Caco-2 (cell line): ENCODE measurements around the gene MCTP2. TPM values are rescaled to one million over a fixed set of nuclear protein-coding genes. Genes with fewer than 3 reads are reported as not detected.

Experiments used
- BruUV-seq: library from RNA; stranded (reverse); fragments of 400-500 nt; replicated peaks from 2 replicates; lab custom pipeline; 2021; lab: Mats Ljungman, UMichigan
- CTCF ChIA-PET: fragments of 300-600 bp; sonication (Branson Sonifier 250); formaldehyde crosslinking; loops from one replicate; lab custom pipeline; 2022; ENCODE audit warnings: antibody characterized with exemption; lab: Charles Lee
- POLR2A ChIA-PET: fragments of 300-600 bp; sonication (Branson Sonifier 250); formaldehyde crosslinking; loops from one replicate; lab custom pipeline; 2022; ENCODE audit warnings: antibody characterized with exemption; lab: Charles Lee
- DNase-seq, 2 experiments: peaks; one replicate each; pipeline versions ENCODE4 v3.0.0 to v3.0.0-alpha.2; 2020 to 2022
- H3K27me3 ChIP-seq: replicated peaks from 2 replicates; pipeline ENCODE4 v1.6.0; 2011; ENCODE audit warnings: low read length; ENCODE audit not compliant: control insufficient read depth, insufficient read depth
- H3K36me3 ChIP-seq: 2 replicates; pipeline ENCODE4 v1.5.1; 2011; ENCODE audit warnings: low read length; ENCODE audit not compliant: control insufficient read depth, insufficient read depth
- H3K4me1 ChIP-seq: fragments of 250-450 bp; sonication (Bioruptor Pico); 2 replicates; pipeline ENCODE4 v1.5.1; 2020; ENCODE audit warnings: mild to moderate bottlenecking
- H3K4me3 ChIP-seq: 2 replicates; pipeline ENCODE4 v1.5.1; 2011; ENCODE audit warnings: low read depth, mild to moderate bottlenecking, control low read depth, low read length
- H3K9me3 ChIP-seq: fragments of 250-450 bp; sonication (Bioruptor Pico); 2 replicates; pipeline ENCODE4 v1.5.1; 2020; ENCODE audit warnings: mild to moderate bottlenecking, moderate library complexity
- H3K27ac Mint-ChIP-seq: one replicate; pipeline ENCODE4 v1.8.0; 2022; ENCODE audit warnings: mixed read lengths; ENCODE audit not compliant: unreplicated experiment
- H3K27me3 Mint-ChIP-seq: one replicate; pipeline ENCODE4 v1.8.0; 2022; ENCODE audit warnings: mixed read lengths; ENCODE audit not compliant: insufficient read depth, unreplicated experiment
- H3K36me3 Mint-ChIP-seq: one replicate; pipeline ENCODE4 v1.8.0; 2022; ENCODE audit warnings: mild to moderate bottlenecking, mixed read lengths; ENCODE audit not compliant: insufficient read depth, unreplicated experiment
- H3K4me1 Mint-ChIP-seq: one replicate; pipeline ENCODE4 v1.8.0; 2022; ENCODE audit warnings: low read depth, mixed read lengths; ENCODE audit not compliant: unreplicated experiment
- H3K4me3 Mint-ChIP-seq: one replicate; pipeline ENCODE4 v1.8.0; 2022; ENCODE audit warnings: mild to moderate bottlenecking, moderate library complexity, mixed read lengths; ENCODE audit not compliant: unreplicated experiment
- H3K9me3 Mint-ChIP-seq: one replicate; pipeline ENCODE4 v1.8.0; 2022; ENCODE audit warnings: mixed read lengths; ENCODE audit not compliant: unreplicated experiment
- CTCF ChIP-seq, 2 experiments: fragments of 200-600 bp in 1 of 2; IDR thresholded peaks; 1 replicate in 1 of 2; 2 replicates in 1 of 2; pipeline versions ENCODE4 v1.5.1 to v1.8.0; 2011 to 2022; ENCODE audit warnings: antibody characterized with exemption in 1 of 2, control low read depth in 1 of 2, inconsistent platforms in 1 of 2, low read depth in 1 of 2, low read length in 1 of 2, mild to moderate bottlenecking in 1 of 2, moderate library complexity in 1 of 2; ENCODE audit not compliant: insufficient read depth in 1 of 2, severe bottlenecking in 1 of 2, unreplicated experiment in 1 of 2
- intact Hi-C: fragments of 100-400 bp; cut with micrococcal nuclease; formaldehyde crosslinking; loops from one replicate; pipeline ENCODE4 v1.10.0; 2022; ENCODE audit not compliant: unreplicated experiment
- total RNA-seq: library from RNA; stranded (reverse); gene quantifications from 2 replicates; pipeline ENCODE4 v1.2.3, GENCODE V29; 2022

Gene MCTP2
- total RNA-seq, 1 experiment from 2014 or later = 9.9 TPM

- DNase-seq = peak in 1 of 2 experiments; percentile 37
- no peaks in the 10 kb centered on the region for H3K27me3 Mint-ChIP-seq
- POLR2A ChIA-PET = no interaction called here
- H3K4me3 Mint-ChIP-seq = no peak overlapping the region
- Histone ChIP-seq H3K36me3 (no peaks in the 10 kb centered on the region), H3K9me3 (no peaks in the 10 kb centered on the region), H3K27me3 (no peaks in the 10 kb centered on the region), H3K4me3 (no peak overlapping the region), H3K4me1 (peaks cover 13% of the 10 kb centered on the region)
- intact Hi-C loops = loop anchor here (1.0 kb wide), 1 partner anchor 140 kb away; no protein-coding TSS in a partner anchor
- no peak overlapping the region for H3K27ac Mint-ChIP-seq
- H3K4me1 Mint-ChIP-seq = no peaks in the 10 kb centered on the region
- no TSS peak for BruUV-seq
- no peaks in the 10 kb centered on the region for H3K36me3 Mint-ChIP-seq
- TF ChIP-seq CTCF (IDR thresholded peaks at IDR 0.05; ENCODE audit: insufficient read depth in 1 of 2, low read depth in 1 of 2, low read length in 1 of 2, severe bottlenecking in 1 of 2, unreplicated experiment in 1 of 2) = peak; percentile 53 to 65
- CTCF ChIA-PET = interaction anchor here (1.0 to 1.4 kb wide), 2 partner anchors 140 to 163 kb away, joined by 3 to 10 read pairs; no protein-coding TSS in a partner anchor
- no peaks in the 10 kb centered on the region for H3K9me3 Mint-ChIP-seq
These were observed 96.1 kb downstream of the MCTP2 start for GRCh38 chr15:94327356-94327936.

GRCh38 chr15:94331731-94332130 is 100.4 kb downstream of the MCTP2 start:
- no peaks in the 10 kb centered on the region for H3K36me3 Mint-ChIP-seq
- no TSS peak for BruUV-seq
- ChIA-PET CTCF (interaction anchor here (2.1 kb wide), 1 partner anchor 8 kb away, joined by 5 read pairs; no protein-coding TSS in a partner anchor), POLR2A (no interaction called here)
- no peak overlapping the region for H3K4me3 Mint-ChIP-seq
- intact Hi-C loops = no loop called here
- Histone ChIP-seq H3K9me3 (no peaks in the 10 kb centered on the region), H3K27me3 (no peaks in the 10 kb centered on the region), H3K4me3 (no peak overlapping the region), H3K4me1 (peaks cover 16% of the 10 kb centered on the region), H3K36me3 (no peaks in the 10 kb centered on the region)
- no peaks in the 10 kb centered on the region for H3K4me1 Mint-ChIP-seq
- H3K27ac Mint-ChIP-seq = no peak overlapping the region
- DNase-seq = no peak
- no peak for TF ChIP-seq CTCF (IDR thresholded peaks at IDR 0.05; ENCODE audit: insufficient read depth in 1 of 2, low read depth in 1 of 2, low read length in 1 of 2, severe bottlenecking in 1 of 2, unreplicated experiment in 1 of 2)
- H3K9me3 Mint-ChIP-seq = no peaks in the 10 kb centered on the region
- H3K27me3 Mint-ChIP-seq = no peaks in the 10 kb centered on the region

- H3K4me3 Mint-ChIP-seq = no peak overlapping the region
- intact Hi-C loops = no loop called here
- H3K27me3 Mint-ChIP-seq = no peaks in the 10 kb centered on the region
- BruUV-seq = no TSS peak
- no peaks in the 10 kb centered on the region for H3K4me1 Mint-ChIP-seq
- H3K9me3 Mint-ChIP-seq = no peaks in the 10 kb centered on the region
- Histone ChIP-seq H3K4me1 (peaks cover 16% of the 10 kb centered on the region), H3K9me3 (no peaks in the 10 kb centered on the region), H3K36me3 (no peaks in the 10 kb centered on the region), H3K4me3 (no peak overlapping the region), H3K27me3 (no peaks in the 10 kb centered on the region)
- H3K27ac Mint-ChIP-seq = no peak overlapping the region
- no peak for DNase-seq
- CTCF ChIA-PET = no interaction called here
- TF ChIP-seq CTCF (IDR thresholded peaks at IDR 0.05; ENCODE audit: insufficient read depth in 1 of 2, low read depth in 1 of 2, low read length in 1 of 2, severe bottlenecking in 1 of 2, unreplicated experiment in 1 of 2) = no peak
- POLR2A ChIA-PET = no interaction called here
- H3K36me3 Mint-ChIP-seq = no peaks in the 10 kb centered on the region
These were observed 104.3 kb downstream of the MCTP2 start for GRCh38 chr15:94335616-94336015.
